Activated B cell treated with CpG ODN at 0.5 μM for 24 hours (primary cell): ENCODE data around the gene KANSL3. TPM values are rescaled to one million over a fixed set of nuclear protein-coding genes. Genes with fewer than 3 reads are reported as not detected.

Experiments used
- ATAC-seq: fragments of 200-7000 bp; cut with Tn5 transposase; one replicate; pipeline ENCODE4 v1.10.0; 2021; ENCODE audit warnings: low read depth, mild to moderate bottlenecking, moderate library complexity
- CTCF ChIA-PET: fragments of 350-600 bp; sonication (Branson Sonifier 250); formaldehyde crosslinking; loops from one replicate; lab custom pipeline; 2021; ENCODE audit warnings: antibody characterized with exemption; lab: Charles Lee
- POLR2A ChIA-PET: fragments of 350-600 bp; sonication (Branson Sonifier 250); formaldehyde crosslinking; loops from one replicate; lab custom pipeline; 2021; ENCODE audit warnings: antibody characterized with exemption; lab: Charles Lee
- DNase-seq: peaks from one replicate; pipeline ENCODE4 v3.0.0; 2022
- H3K27ac Mint-ChIP-seq: one replicate; pipeline ENCODE4 v1.8.0; 2020; ENCODE audit warnings: mixed read lengths
- H3K27me3 Mint-ChIP-seq: one replicate; pipeline ENCODE4 v1.8.0; 2021; ENCODE audit warnings: mixed read lengths
- H3K36me3 Mint-ChIP-seq: one replicate; pipeline ENCODE4 v1.8.0; 2021; ENCODE audit warnings: low read depth, mixed read lengths
- H3K4me1 Mint-ChIP-seq: one replicate; pipeline ENCODE4 v1.8.0; 2021; ENCODE audit warnings: mixed read lengths
- H3K4me3 Mint-ChIP-seq: one replicate; pipeline ENCODE4 v1.8.0; 2020; ENCODE audit warnings: mild to moderate bottlenecking, mixed read lengths
- H3K9me3 Mint-ChIP-seq: one replicate; pipeline ENCODE4 v1.8.0; 2020; ENCODE audit warnings: mixed read lengths
- CTCF ChIP-seq: fragments of 200-600 bp; IDR thresholded peaks from one replicate; pipeline ENCODE4 v1.8.0; 2022; ENCODE audit warnings: antibody characterized with exemption, mild to moderate bottlenecking
- intact Hi-C: fragments of 100-400 bp; cut with micrococcal nuclease; formaldehyde crosslinking; loops from one replicate; pipeline ENCODE4 v1.15.1; 2024
- total RNA-seq: library from RNA; stranded (reverse); gene quantifications from 2 replicates; pipeline ENCODE4 v1.2.3, GENCODE V29; 2022

KANSL3 gene
- total RNA-seq, 1 donor from 2014 or later = 31.4 TPM

GRCh38 chr2:96546321-96546720 is 91.8 kb downstream of the KANSL3 start:
- Mint-ChIP-seq H3K36me3 (peaks cover 66% of the 10 kb centered on the region), H3K9me3 (no peaks in the 10 kb centered on the region), H3K4me1 (peaks cover 32% of the 10 kb centered on the region), H3K27ac (no peak overlapping the region), H3K4me3 (no peak overlapping the region), H3K27me3 (no peaks in the 10 kb centered on the region)
- intact Hi-C loops = no loop called here
- ChIA-PET CTCF (no interaction called here), POLR2A (interaction anchor here (1.6 kb wide), 1 partner anchor 8 kb away, joined by 5 read pairs; no protein-coding TSS in a partner anchor)
- no peak for TF ChIP-seq CTCF
- no peak for DNase-seq
- ATAC-seq = no peak

Other genes with a start within 250 kb of the KANSL3 start
- gene NEURL3, start 133.0 kb downstream of the KANSL3 start, total RNA-seq = not detected in 2 replicates
- 73.4 and 83.5 TPM in 2 replicates for gene ARID5A, start 101.6 kb downstream of the KANSL3 start, total RNA-seq
- not detected in 2 replicates for gene FER1L5, start 4.5 kb upstream of the KANSL3 start, total RNA-seq
- gene LMAN2L, start 101.8 kb upstream of the KANSL3 start, total RNA-seq = 7.1 and 8.9 TPM in 2 replicates
- 7.4 and 10.0 TPM in 2 replicates for gene CNNM4, start 122.6 kb upstream of the KANSL3 start, total RNA-seq
- gene CNNM3, start 178.0 kb upstream of the KANSL3 start, total RNA-seq = 19.0 and 20.3 TPM in 2 replicates
- gene ANKRD23, start 205.7 kb upstream of the KANSL3 start, total RNA-seq = 6.1 and 7.3 TPM in 2 replicates
- 12.7 and 12.9 TPM in 2 replicates for gene ANKRD39, start 219.7 kb upstream of the KANSL3 start, total RNA-seq
- 0.34 and 0.55 TPM in 2 replicates for gene SEMA4C, start 231.8 kb upstream of the KANSL3 start, total RNA-seq